Sigmoid colon (tissue), 4 donors: Measurements from ENCODE around the gene ZNF787.

Experiments
- EP300 ChIP-seq, 4 donors: sonication (generic); formaldehyde crosslinking; IDR thresholded peaks; one replicate each; pipeline ENCODE4 v1.6.1; 2017; ENCODE audit warnings: antibody characterized with exemption in 4 of 4
- TF ChIP-seq, protein P1 (sequence below), 4 experiments: fragments of 450-650 bp in 3 of 4; fragments of 200-600 bp in 1 of 4; IDR thresholded peaks; one replicate each; pipeline ENCODE4 v1.5.1; 2016 to 2019; ENCODE audit warnings: antibody characterized with exemption in 4 of 4, mild to moderate bottlenecking in 3 of 4, moderate library complexity in 2 of 4

DNA sequence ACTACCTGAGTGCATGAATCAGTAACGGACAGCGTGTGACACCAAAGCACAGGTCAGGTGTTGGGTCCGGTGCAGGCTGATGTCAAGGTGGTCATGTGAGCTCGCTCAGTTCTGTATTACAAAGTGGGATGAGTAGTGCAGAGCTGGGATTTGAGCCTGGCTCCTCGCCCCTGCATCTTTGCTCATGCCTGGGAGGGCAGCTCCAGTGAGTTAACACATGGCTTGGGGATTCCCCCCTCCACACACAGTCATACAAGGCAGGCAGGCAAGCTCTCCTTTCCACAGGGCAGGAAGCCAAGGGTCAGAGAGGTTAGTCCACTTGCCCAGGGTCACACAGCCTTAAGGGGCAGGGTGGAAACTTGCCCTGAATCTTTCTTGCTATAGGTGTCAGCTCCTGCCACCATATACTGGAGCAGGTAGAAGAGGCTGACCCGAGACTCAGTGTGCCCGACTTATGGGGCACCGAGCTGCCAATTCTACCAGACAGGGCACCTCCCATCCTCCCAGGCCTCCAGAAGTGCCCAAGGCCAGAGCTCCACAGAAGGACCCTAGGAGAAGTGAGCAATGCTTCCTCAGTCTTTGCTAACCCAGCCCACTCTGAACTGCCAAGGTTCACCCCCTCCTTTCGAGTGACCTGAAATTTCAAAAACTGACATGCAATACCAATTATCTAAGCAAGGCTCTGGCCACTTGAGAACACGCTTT, 35.4 kb downstream of the ZNF787 start:
- TF ChIP-seq, protein P1, sequence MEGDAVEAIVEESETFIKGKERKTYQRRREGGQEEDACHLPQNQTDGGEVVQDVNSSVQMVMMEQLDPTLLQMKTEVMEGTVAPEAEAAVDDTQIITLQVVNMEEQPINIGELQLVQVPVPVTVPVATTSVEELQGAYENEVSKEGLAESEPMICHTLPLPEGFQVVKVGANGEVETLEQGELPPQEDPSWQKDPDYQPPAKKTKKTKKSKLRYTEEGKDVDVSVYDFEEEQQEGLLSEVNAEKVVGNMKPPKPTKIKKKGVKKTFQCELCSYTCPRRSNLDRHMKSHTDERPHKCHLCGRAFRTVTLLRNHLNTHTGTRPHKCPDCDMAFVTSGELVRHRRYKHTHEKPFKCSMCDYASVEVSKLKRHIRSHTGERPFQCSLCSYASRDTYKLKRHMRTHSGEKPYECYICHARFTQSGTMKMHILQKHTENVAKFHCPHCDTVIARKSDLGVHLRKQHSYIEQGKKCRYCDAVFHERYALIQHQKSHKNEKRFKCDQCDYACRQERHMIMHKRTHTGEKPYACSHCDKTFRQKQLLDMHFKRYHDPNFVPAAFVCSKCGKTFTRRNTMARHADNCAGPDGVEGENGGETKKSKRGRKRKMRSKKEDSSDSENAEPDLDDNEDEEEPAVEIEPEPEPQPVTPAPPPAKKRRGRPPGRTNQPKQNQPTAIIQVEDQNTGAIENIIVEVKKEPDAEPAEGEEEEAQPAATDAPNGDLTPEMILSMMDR (IDR thresholded peaks at IDR 0.05), result no peak
- no peak for TF ChIP-seq EP300 (IDR thresholded peaks at IDR 0.05)
